NCI-H510A treated with DMSO at 0.1 percent for 48 hours (cell line): ENCODE results near the gene NADSYN1.

Source experiments
- DNase-seq: peaks from one replicate; lab custom pipeline; 2025; lab: John Stamatoyannopoulos, UW

Gene NADSYN1

GRCh38 chr11:71474141-71474770 lies 21.3 kb downstream of the NADSYN1 start:
- DNase-seq, result no peak

GRCh38 chr11:71474771-71475483 lies 21.9 kb downstream of the NADSYN1 start:
- no peak for DNase-seq

- DNase-seq, result no peak
These were observed 23.0 kb downstream of the NADSYN1 start for GRCh38 chr11:71476031-71476430.

- DNase-seq, result no peak
These were observed 24.1 kb downstream of the NADSYN1 start for GRCh38 chr11:71476926-71477640.

GRCh38 chr11:71477641-71478527 lies 24.9 kb downstream of the NADSYN1 start:
- DNase-seq, result no peak

- DNase-seq, result no peak
These were observed 25.5 kb downstream of the NADSYN1 start for GRCh38 chr11:71478528-71478840.

- DNase-seq, result no peak
These were observed 28.3 kb downstream of the NADSYN1 start for GRCh38 chr11:71481101-71481960.

GRCh38 chr11:71482216-71482615 lies 29.2 kb downstream of the NADSYN1 start:
- DNase-seq, result no peak

GRCh38 chr11:71482746-71483364 lies 29.9 kb downstream of the NADSYN1 start:
- no peak for DNase-seq

- DNase-seq, result no peak
These were observed 30.7 kb downstream of the NADSYN1 start for GRCh38 chr11:71483692-71484091.

- no peak for DNase-seq
These were observed 31.5 kb downstream of the NADSYN1 start for GRCh38 chr11:71484248-71485062.

GRCh38 chr11:71485063-71485399 lies 32.0 kb downstream of the NADSYN1 start:
- DNase-seq, result no peak

GRCh38 chr11:71485466-71485865 lies 32.5 kb downstream of the NADSYN1 start:
- DNase-seq, result no peak

GRCh38 chr11:71486320-71486719 lies 33.3 kb downstream of the NADSYN1 start:
- DNase-seq, result no peak

- DNase-seq, result no peak
These were observed 35.8 kb downstream of the NADSYN1 start for GRCh38 chr11:71488681-71489270.

- DNase-seq, result no peak
These were observed 36.5 kb downstream of the NADSYN1 start for GRCh38 chr11:71489311-71490043.

- DNase-seq, result no peak
These were observed 37.2 kb downstream of the NADSYN1 start for GRCh38 chr11:71490044-71490730.

GRCh38 chr11:71490731-71491390 lies 37.9 kb downstream of the NADSYN1 start:
- no peak for DNase-seq
